Lower lobe of right lung (tissue), 2 donors: Measurements from ENCODE around the gene BNC2. TPM values are rescaled to one million over a fixed set of nuclear protein-coding genes. Genes with fewer than 3 reads are reported as not detected.

ENCODE experiments used
- ATAC-seq, 2 donors: fragments of 200-7000 bp; cut with Tn5 transposase; one replicate each; pipeline ENCODE4 v1.9.1; 2020 to 2022; ENCODE audit warnings: mild to moderate bottlenecking in 2 of 2, moderate library complexity in 2 of 2
- DNase-seq: peaks from one replicate; pipeline ENCODE4 v3.0.0-alpha.2; 2020
- H3K27ac ChIP-seq: fragments of 200-600 bp; one replicate; pipeline ENCODE4 v1.8.0; 2022
- H3K27me3 ChIP-seq: fragments of 200-600 bp; one replicate; pipeline ENCODE4 v1.8.0; 2022; ENCODE audit warnings: low read depth
- H3K36me3 ChIP-seq: fragments of 200-600 bp; one replicate; pipeline ENCODE4 v1.8.0; 2022; ENCODE audit warnings: mild to moderate bottlenecking
- H3K4me1 ChIP-seq: fragments of 200-600 bp; one replicate; pipeline ENCODE4 v1.8.0; 2022
- H3K4me3 ChIP-seq: fragments of 200-600 bp; one replicate; pipeline ENCODE4 v1.8.0; 2022; ENCODE audit warnings: mild to moderate bottlenecking
- H3K9me3 ChIP-seq: fragments of 200-600 bp; one replicate; pipeline ENCODE4 v1.8.0; 2022
- CTCF ChIP-seq: fragments of 200-600 bp; IDR thresholded peaks from one replicate; pipeline ENCODE4 v1.8.0; 2022; ENCODE audit warnings: antibody characterized with exemption, mild to moderate bottlenecking
- intact Hi-C: fragments of 100-400 bp; cut with DNase I; formaldehyde crosslinking; loops from one replicate; pipeline ENCODE4 v1.11.0; 2022
- total RNA-seq: library from RNA; stranded (reverse); fragmentation: NEBNext Ultra II Directional; extraction: Animal tissue kit (Norgen Biotek cat#: 25700); gene quantifications from one replicate; pipeline ENCODE4 v1.2.1, GENCODE V29; 2021
- donor health status: DM: no; HTN: yes; CAD: no; lungs with severe emphysema.

Gene BNC2
- total RNA-seq, 1 donor from 2014 or later: 15.0 TPM

GRCh38 chr9:16769291-16769690 lies 101.2 kb downstream of the BNC2 start:
- no peak for TF ChIP-seq CTCF
- H3K27ac ChIP-seq: no peak overlapping the region
- no peaks in the 10 kb centered on the region for H3K27me3 ChIP-seq
- no peaks in the 10 kb centered on the region for H3K4me1 ChIP-seq
- ATAC-seq (no peak), DNase-seq (no peak)
- no peak overlapping the region for H3K4me3 ChIP-seq
- H3K36me3 ChIP-seq: no peaks in the 10 kb centered on the region
- no peaks in the 10 kb centered on the region for H3K9me3 ChIP-seq
- intact Hi-C loops: no loop called here

GRCh38 chr9:16768816-16769215 lies 101.7 kb downstream of the BNC2 start:
- Histone ChIP-seq H3K9me3 (no peaks in the 10 kb centered on the region), H3K27ac (no peak overlapping the region), H3K4me3 (no peak overlapping the region), H3K27me3 (no peaks in the 10 kb centered on the region), H3K36me3 (no peaks in the 10 kb centered on the region), H3K4me1 (no peaks in the 10 kb centered on the region)
- no peak for DNase-seq
- no peak for TF ChIP-seq CTCF
- intact Hi-C loops: no loop called here
- no peak for ATAC-seq

- no peaks in the 10 kb centered on the region for H3K9me3 ChIP-seq
- H3K27ac ChIP-seq: no peak overlapping the region
- H3K4me3 ChIP-seq: no peak overlapping the region
- H3K27me3 ChIP-seq: no peaks in the 10 kb centered on the region
- no peak for DNase-seq
- H3K4me1 ChIP-seq: no peaks in the 10 kb centered on the region
- no peaks in the 10 kb centered on the region for H3K36me3 ChIP-seq
- TF ChIP-seq CTCF: no peak
- intact Hi-C loops: no loop called here
- ATAC-seq: no peak
Observed at GRCh38 chr9:16767366-16767765, 103.1 kb downstream of the BNC2 start.

- no peak for ATAC-seq
- no peak for TF ChIP-seq CTCF
- H3K27ac ChIP-seq: no peak overlapping the region
- no peaks in the 10 kb centered on the region for H3K9me3 ChIP-seq
- no peak for DNase-seq
- no peaks in the 10 kb centered on the region for H3K27me3 ChIP-seq
- no peaks in the 10 kb centered on the region for H3K4me1 ChIP-seq
- H3K36me3 ChIP-seq: no peaks in the 10 kb centered on the region
- H3K4me3 ChIP-seq: no peak overlapping the region
- intact Hi-C loops: no loop called here
Observed at GRCh38 chr9:16763946-16764345, 106.5 kb downstream of the BNC2 start.

- Histone ChIP-seq H3K9me3 (no peaks in the 10 kb centered on the region), H3K4me3 (no peak overlapping the region), H3K27ac (no peak overlapping the region), H3K4me1 (no peaks in the 10 kb centered on the region), H3K27me3 (no peaks in the 10 kb centered on the region), H3K36me3 (no peaks in the 10 kb centered on the region)
- TF ChIP-seq CTCF: no peak
- ATAC-seq (no peak), DNase-seq (no peak)
- intact Hi-C loops: no loop called here
Observed at GRCh38 chr9:16755467-16756160, 114.9 kb downstream of the BNC2 start.
